NK-92 (cell line): ENCODE measurements around the gene EPHA6.

ENCODE experiments used
- DNase-seq: peaks from one replicate; lab custom pipeline; 2025; ENCODE audit not compliant: unreplicated experiment; lab: John Stamatoyannopoulos, UW

The EPHA6 gene

DNA sequence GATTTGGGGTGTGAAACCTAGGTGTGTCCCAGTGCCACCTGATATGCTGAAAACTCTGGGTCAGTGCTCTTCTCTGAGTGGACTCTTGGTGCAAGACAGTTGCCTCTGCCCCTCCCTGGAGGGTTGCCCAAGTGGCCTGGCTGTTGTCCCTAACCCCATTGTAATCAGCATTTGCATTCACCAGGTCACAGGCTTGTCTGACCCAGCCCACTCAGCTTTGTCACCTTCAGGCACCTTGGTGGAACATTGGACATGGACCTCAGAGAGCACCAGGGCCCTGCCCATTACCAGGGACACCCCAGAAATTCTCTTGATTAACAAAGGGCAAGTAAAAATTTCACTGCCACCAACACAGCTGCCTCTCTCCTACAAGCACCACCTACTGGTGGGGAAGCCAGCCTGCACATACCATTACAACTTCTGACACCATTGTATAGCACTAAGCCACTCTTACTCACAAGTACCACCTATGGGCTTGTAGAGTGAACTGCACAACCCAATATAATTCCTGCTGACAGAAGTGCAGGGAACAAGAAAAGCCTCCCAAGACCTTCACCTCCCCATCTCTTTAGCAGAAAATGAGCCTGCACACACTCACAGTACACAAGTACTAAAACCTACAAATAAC is 324.6 kb downstream of the EPHA6 start:
- no peak for DNase-seq

DNA sequence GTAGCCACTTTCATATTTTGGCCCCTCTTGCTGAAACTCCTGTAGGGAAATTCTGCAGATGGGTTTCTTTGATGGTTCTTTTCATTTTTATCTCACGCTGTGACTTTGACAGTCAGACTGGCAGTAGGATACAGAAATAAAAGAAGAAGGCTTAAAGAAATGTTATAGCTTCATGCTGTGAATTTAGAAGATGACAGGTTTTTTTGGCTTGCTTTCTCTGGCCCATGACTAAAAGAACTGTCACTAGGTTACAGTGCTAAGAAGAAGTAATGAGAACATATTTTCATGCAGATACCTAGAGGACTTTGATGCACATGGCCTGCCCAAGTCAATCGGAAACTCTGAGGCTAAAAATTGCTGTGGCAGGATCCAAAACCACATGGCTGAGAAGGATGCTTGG is 334.5 kb downstream of the EPHA6 start:
- DNase-seq, result no peak

DNA sequence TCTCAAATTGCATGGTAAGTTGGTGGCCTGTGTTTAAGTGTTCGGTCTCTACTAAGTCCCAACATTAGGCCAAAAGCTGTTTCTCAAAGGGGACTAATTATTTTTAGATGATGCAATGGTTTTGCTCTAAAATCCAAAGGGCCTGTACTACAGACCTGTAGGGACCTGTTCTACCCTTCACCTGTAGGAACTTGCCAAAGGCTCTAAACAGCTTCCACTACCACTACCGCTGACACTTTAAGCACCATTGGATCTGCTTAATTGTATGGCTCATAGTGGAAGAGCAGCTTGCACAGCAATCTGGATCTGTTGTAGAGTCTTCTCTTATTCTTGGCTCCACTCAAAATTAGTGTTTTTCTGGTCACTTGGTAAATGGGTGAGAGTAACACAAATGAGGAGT is 346.8 kb downstream of the EPHA6 start:
- no peak for DNase-seq

DNA sequence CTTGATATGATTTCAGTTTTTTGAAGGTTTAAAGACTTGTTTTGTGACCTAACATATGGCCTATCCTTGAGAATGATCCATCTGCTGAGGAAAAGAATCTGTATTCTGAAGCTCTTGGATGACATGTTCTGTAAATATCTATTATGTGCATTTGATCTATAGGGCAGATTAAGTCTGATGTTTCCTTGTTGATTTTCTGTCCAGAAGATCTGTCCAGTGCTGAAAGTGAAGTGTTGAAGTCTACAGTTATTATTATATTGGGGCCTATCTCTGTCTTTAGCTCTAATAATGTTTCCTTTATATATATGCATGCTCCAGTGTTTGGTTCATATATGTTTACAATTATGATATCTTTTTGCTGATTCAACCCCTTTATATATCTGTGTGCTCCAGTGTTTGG is 362.8 kb downstream of the EPHA6 start:
- no peak for DNase-seq

DNA sequence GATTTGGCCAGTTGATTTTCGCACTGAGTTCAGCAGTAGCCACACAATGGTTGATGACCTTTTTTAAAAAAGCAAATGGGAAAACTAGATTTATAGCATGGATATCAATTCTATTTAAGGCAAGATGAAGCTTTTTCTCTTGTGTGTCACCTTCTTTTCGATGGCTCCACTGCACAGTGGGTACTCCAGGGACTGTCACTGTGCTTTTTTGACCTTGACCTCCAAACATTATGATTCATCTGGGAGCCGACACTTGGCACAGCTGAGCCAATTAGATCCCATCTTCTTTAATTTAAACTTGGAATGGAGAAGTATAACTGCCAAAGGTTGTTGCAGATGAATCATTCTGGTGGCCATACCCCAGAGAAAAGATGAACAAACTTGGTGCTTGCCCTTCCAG is 367.3 kb downstream of the EPHA6 start:
- no peak for DNase-seq

DNA sequence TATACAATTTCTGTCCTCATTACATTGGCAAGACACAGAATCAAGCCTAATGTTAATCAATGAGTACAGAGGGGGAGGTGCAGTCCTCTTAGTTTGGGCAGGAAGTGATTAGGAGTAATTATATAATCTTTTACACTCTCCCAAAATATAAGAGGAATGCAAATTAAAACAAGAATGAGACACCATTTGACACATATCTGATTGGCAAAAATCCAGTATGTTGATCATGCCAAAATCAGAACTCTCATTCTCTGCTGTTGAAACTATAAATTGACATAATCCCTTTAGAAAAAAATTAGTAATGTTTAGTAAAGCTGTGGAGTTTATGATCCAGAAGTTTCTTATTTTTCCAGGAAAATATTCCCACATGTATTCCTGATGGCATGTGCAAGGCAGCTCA is 373.4 kb downstream of the EPHA6 start:
- DNase-seq, result no peak

DNA sequence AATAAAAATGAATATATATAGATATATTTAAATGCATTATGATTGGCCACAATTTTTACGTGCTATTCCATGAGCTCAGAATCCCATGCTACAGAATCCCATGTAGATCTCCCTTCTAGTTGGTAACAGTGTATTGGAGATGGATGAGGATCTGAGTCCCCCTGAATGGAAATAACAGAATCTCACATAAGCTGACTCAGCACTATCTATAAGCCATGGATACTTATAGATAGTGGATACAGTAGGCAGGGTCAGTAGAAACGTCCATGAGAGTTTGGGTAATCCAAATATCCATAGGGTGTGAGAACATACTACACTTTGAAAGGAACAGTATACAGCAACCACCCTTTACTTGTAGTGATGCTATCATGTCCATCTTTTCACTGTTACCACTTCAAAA is 375.4 kb downstream of the EPHA6 start:
- DNase-seq, result no peak

DNA sequence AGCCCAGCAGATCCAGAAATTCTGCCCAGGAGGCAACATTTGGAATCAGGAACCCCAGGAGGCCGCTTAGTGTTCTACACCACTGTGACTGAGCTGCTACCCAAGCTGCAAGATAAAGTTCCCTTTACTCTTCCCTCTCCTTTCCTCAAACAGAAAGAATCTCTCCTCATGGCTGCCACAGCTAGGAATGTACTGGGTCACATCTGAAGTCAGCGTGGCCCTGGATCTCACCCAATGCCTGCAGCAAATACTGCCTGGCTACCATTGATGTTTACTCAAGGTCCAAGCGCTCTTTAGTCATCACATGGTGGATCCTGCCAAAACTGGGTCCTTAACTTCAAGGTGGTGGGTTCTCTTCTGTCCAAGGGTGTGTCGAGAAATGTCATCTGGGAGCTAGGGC is 382.7 kb downstream of the EPHA6 start:
- no peak for DNase-seq

DNA sequence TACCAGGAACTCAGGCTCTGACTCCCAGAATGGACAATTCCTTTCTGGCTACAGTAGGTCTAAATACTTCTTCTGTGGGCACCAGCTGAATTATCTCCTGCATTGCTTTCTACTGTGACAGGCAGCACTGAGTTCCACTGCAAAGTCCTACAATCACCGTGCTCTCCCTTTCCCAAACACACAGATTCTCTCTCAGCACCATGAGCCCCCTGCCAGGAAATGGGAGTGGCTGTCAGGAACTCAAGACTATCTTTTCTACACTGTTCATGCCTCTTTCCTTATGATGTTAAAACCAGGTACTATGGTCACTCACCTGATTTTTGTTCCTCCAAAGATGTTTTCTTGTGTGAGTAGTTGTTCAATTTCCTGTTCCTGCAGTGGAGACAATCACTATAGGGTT is 383.4 kb downstream of the EPHA6 start:
- DNase-seq, result no peak

DNA sequence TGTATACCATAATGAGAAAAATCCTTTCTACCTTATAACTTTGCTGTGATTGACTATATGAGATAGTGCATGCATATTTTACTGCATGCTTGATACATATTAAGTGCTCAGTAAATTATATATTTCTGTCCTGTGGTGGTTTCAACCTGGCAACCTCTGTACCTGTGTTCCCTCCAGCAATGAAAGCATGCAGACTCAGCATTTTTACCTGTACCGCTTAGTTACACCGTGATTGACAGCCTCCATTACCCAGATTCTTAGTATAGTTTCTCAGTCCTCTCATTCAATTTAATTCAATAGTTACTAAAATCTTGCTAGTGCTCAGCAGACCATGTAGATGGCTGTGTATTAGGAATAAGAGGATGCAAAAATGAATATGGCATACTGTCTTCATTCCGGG is 386.0 kb downstream of the EPHA6 start:
- no peak for DNase-seq

DNA sequence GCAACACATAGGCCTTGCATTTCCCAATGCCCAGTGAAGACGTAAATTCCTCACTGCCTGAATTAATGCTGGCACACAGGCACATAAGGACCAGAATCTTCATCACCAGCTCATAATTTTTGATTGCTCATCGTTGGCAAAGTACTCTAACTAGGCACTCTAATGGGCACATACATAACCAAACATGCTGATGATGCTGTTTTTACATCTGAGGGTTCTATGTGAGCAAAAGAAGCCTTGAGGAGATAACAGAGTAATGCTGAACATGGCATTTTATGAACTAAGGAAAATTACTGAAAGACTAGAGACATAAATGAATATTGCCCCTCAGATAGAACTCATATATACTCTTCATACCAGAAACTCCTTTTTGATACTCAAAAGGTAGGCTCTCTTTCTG is 387.4 kb downstream of the EPHA6 start:
- no peak for DNase-seq

DNA sequence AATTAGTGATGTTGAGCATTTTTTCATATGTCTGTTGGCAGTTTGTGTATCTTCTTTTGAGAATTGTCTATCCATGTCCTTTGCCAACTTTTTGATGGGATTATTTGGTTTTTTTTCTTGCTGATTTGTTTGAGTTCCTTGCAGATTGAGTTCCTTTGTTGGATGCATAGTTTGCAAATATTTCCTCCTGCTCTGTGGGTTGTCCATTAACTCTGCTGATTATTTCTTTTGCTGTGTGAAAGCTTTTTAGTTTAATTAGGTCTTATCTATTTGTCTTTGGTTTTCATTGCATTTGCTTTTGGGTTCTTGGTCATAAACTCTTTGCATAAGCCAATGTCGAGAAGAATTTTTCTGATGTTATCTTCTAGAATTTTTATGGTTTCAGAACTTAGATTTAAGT is 414.6 kb downstream of the EPHA6 start:
- no peak for DNase-seq

DNA sequence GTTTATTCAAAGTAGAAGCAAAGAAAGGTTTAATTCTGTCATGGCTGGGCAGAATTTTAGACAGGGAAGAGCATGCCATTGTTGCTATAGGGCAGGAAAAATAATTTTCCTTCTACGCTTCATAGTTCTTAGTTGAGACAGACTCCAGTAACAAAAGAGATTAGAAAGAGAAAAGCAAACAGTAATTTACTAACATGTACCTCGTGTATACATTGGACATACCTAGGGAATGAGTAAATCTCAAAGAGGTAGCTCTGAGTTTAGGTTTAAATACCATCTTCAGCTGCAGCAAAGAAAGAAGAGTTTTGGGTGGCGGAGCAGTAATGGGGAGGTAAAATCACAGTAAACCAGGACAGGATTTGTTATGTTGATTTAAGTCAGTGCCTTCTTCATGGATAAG is 416.1 kb downstream of the EPHA6 start:
- no peak for DNase-seq

DNA sequence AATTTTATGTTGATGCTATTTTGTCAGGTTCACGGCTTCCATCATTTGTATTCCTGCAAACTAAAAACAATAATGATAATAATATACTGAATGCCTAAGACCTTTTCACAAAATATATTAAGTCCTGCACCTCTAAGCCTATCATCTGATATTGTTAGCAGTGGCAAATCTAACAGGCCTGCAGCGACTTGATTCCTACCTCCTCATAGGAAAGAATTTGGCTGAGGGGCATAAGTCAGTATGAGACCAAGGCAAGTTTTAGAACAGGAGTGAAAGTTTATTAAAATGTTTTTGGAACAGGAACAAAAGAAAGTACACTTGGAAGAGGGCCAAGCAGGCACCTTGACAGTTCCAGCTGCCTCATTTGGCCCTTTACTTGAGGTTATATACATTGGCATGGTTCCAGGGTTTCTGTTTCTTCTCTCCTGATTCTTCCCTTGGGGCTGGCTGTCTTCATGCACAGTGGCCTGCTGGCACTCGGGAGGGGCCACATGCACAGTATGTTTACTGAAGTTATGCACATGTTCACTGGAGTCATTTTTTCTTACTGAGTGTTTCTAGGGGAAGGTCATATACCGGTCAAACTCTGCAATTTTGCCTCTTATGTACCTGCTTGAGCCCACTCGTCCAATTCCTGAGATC is 418.1 kb downstream of the EPHA6 start:
- no peak for DNase-seq

DNA sequence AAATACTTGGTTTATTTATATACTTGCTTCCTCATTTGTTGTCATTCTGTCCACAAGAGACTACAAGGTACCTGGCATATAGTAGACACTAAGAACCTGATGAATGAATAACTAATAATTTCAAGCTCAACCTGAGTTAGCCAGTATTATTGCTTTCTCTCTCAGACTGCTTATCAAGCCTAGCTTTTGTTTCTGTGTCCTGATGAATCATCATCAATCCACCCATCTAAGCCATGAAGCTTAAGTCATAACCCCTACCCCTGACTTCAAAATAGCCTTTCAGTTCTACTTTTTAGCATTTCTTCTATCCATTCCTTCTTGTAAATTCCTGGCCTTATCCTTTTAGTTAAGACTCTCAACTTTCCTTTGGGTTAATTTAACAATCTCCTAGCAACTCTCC is 420.8 kb downstream of the EPHA6 start:
- DNase-seq, result no peak

DNA sequence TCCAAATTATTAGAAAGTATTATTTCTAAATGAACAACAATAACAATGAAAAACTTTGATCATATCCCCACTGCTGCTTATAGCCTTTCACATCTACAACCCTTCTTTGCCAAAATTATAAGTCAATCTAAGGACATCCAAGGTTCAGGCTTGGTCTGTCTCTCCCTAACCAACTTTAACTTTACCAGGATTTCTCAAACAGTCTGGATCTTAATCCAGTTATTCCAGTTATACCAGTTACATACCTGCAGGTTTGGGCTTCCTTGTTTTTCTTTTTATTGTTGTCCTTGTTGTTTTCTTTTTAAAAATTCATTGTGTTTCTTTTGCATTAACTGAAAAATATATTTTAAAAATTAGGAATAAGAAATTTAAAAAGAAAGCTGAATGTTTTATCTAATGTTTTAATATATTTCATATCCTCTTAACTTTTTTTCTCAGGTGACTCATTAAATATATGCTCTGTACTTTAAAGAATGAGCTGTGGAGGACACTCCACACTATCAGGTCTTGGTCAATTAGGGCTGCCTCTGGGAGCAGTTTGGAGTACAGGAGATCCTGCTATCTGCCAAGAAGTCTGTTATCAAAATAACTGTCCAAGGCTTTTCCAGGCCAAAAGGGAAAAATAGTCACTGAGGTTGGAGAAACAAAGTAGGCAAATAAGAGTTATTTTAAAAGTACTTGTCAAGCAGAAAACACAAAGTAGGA is 421.4 kb downstream of the EPHA6 start:
- DNase-seq, result no peak

DNA sequence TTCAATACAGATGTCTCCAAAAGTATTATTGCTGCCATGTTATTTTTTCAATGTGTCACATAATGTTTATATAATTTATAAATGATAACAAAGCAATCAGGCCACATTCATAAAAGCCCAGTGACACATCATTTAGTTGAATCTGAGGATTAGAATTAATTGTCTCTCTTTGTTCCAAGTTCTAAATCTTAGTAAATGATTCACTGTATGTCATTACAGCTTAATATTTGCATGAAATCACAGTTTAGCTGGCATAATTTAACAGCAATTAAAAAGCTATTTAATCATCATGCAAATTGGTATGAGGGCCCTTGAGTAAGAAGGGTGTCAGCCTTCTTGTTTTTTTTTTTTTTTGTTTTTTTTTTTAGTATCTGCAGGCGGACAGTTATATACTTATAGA is 427.0 kb downstream of the EPHA6 start:
- no peak for DNase-seq

DNA sequence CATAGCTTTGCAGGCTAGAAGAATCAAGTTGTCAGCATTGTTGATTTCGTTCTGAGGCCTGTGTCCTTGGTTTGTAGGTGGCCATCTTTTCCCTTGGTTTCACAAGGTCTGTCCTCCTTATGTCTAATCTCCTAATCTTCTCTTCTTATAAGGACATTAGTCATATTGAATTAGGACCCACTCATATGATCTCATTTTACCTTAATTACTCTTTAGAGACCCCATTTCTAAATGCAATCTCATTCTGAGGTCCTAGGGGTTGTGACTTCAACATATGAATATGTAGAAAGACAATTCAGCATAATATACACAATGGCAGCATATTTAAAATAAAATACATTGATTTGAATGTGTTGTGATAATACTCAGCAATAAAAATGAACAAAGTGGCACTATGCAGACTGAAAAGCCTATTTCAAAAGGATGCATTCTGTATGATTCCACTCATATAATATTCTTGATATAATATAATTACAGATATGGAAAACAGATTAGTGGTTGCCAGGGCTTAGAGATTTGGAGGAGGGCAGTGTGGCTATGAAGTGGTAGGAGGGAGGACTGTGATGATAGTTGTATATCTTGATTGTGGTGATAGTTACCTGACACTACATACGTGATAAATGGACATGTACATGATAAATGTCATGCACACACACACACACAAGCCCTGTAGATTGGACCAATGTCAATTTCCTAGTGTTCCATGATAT is 431.0 kb downstream of the EPHA6 start:
- DNase-seq, result no peak

DNA sequence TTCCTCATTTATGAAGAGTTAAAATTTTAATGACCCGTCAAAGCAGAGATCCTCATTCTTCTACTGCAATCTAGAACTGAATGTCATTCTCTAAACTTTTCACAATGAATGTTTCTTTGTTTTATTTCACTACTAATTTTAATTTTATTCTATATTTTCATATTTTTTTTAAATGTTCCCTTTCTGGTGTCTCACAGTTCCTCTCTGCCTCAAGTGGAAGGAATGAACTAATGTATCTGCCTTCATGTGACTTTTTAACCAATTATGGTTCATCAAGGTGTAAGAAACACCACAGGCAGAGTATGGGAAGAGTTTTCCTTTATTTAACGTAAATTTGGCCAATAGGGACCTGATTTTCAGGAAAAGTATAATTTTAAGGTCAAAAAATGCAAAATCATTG is 441.7 kb downstream of the EPHA6 start:
- DNase-seq, result no peak

DNA sequence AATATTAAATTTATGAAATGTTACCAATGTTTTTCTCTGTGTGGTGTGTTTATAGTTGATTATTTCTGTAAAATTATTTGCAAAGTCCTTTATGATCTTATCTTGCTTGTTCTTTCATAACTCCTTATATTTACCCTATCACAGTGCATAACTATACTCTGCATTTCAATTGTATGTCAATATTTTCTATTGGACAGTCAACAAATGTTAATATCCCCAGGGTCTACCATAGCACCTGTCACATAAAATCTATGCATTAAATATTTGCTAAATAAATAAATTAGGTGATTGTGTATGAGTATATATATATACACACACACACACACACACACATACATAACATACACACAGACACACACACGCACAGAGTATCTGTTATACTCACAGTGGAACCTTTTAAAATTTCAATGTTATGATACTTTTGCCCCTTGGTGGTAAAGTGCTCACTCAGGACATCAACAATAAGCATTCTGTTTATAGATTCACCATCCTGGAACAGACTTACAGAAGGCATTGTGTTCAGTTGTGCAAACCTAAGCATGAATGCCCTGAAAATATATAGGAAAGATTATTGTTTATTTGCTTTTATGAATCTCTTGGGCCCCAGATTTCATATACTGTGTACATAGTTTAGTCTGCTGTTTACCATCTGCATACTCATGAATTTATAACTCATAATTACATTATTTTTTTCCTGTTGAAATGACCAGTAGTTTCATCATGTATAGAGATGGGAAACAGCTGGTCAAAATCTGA is 443.7 kb downstream of the EPHA6 start:
- DNase-seq, result no peak

DNA sequence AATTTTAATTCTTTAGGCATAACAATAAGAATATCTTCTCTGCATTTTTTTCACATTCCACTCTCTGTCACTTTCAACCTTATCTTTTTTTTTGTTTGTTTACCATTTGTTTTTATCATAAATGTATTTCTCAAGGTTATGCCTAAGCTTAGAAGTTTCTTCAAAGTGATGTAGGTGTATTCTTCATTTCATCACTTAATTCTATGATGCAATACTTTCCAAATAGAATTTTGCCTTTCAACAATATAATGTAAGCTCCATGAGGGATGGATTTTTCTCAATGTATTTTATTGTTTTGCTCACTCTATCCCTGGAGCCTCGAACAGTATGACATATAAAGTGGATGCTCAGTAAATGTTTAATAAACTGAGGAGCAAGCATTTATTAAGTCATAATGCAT is 444.9 kb downstream of the EPHA6 start:
- no peak for DNase-seq
